GM12878 (cell line): ENCODE results near the gene PPIL6. TPM values are rescaled to one million over a fixed set of nuclear protein-coding genes. Genes with fewer than 3 reads are reported as not detected.

ENCODE experiments used
- ASH2L ChIP-seq: fragments of 300-600, 200-600 bp; sonication (generic); IDR thresholded peaks from 2 replicates; pipeline ENCODE4 v1.6.1; 2017; ENCODE audit warnings: low read depth, mild to moderate bottlenecking, borderline replicate concordance
- EGR1 ChIP-seq, 2 experiments: IDR thresholded peaks; 1 replicate in 1 of 2; 2 replicates in 1 of 2; pipeline ENCODE4 v1.6.1; 2011 to 2012; ENCODE audit warnings: low read depth in 2 of 2, low read length in 2 of 2, borderline replicate concordance in 1 of 2, mild to moderate bottlenecking in 1 of 2, moderate library complexity in 1 of 2
- FOXK2 ChIP-seq: fragments of 450-650 bp; IDR thresholded peaks from 2 replicates; pipeline ENCODE4 v1.6.1; 2017; ENCODE audit warnings: mild to moderate bottlenecking, moderate library complexity
- IRF4 ChIP-seq: IDR thresholded peaks from 2 replicates; pipeline ENCODE4 v1.6.1; 2011; ENCODE audit warnings: low read depth, low read length
- LARP7 ChIP-seq: fragments of 450-650 bp; IDR thresholded peaks from 2 replicates; pipeline ENCODE4 v1.6.1; 2017; ENCODE audit warnings: mild to moderate bottlenecking
- PAX5 ChIP-seq: IDR thresholded peaks from 2 replicates; pipeline ENCODE4 v1.6.1; 2011; ENCODE audit warnings: low read depth, low read length, borderline replicate concordance
- PAX8 ChIP-seq: fragments of 450-650 bp; IDR thresholded peaks from 2 replicates; pipeline ENCODE4 v1.6.1; 2017; ENCODE audit warnings: mild to moderate bottlenecking, moderate library complexity
- RCOR1 ChIP-seq: conservative IDR thresholded peaks from 2 replicates; pipeline ENCODE4 v1.6.1; 2012; ENCODE audit warnings: low read depth, low read length, improper control_type of control experiment
- STAT1 ChIP-seq: fragments of 450-650 bp; conservative IDR thresholded peaks from 2 replicates; pipeline ENCODE4 v1.6.1; 2014; ENCODE audit warnings: antibody characterized with exemption, mild to moderate bottlenecking
- SUPT20H ChIP-seq: IDR thresholded peaks from 2 replicates; pipeline ENCODE4 v1.6.1; 2011; ENCODE audit warnings: low read depth, mild to moderate bottlenecking, low read length, moderate library complexity, borderline replicate concordance; ENCODE audit not compliant: control insufficient read depth
- ZBED1 ChIP-seq: IDR thresholded peaks from 2 replicates; pipeline ENCODE4 v1.6.1; 2016; ENCODE audit warnings: borderline replicate concordance
- ZSCAN29 ChIP-seq: fragments of 450-650 bp; IDR thresholded peaks from 2 replicates; pipeline ENCODE4 v1.6.1; 2017; ENCODE audit warnings: mild to moderate bottlenecking, moderate library complexity
- ZZZ3 ChIP-seq: IDR thresholded peaks from 2 replicates; pipeline ENCODE4 v1.6.1; 2011; ENCODE audit warnings: low read depth; ENCODE audit not compliant: control insufficient read depth, insufficient read length
- polyA plus RNA-seq, 11 experiments: library from polyadenylated mRNA; depleted of rRNA in 4 of 11; unstranded in 6 of 11; stranded (reverse) in 5 of 11; fragments of >200 nt; fragmentation: Nextera tagmentation in 4 of 11; fragmentation: Illumina TruSeq in 1 of 11; extraction: Ambion mirVana in 4 of 11; extraction: Trizol in 1 of 11; gene quantifications; 1 replicate in 1 of 11; 2 replicates in 10 of 11; pipeline versions ENCODE4 v1.2.1 to v1.2.3, GENCODE V29; 2011 to 2016; ENCODE audit warnings: inconsistent platforms in 2 of 11, missing spikeins in 2 of 11, low read depth in 1 of 11
- total RNA-seq, 4 experiments: library from RNA; depleted of rRNA in 3 of 4; stranded (reverse); fragments of >200 nt in 3 of 4; fragmentation: Illumina TruSeq in 1 of 4; extraction: Trizol in 1 of 4; gene quantifications; 2 replicates each; pipeline versions ENCODE4 v1.2.1 to v1.2.3, GENCODE V29; 2013 to 2021
- TF ChIP-seq, protein P1 (sequence below), 3 experiments: IDR thresholded peaks in 2 of 3; conservative IDR thresholded peaks in 1 of 3; 2 replicates each; pipeline ENCODE4 v1.5.1; 2011; ENCODE audit warnings: low read depth in 3 of 3, low read length in 3 of 3, mild to moderate bottlenecking in 3 of 3, control low read depth in 2 of 3, moderate library complexity in 2 of 3, inconsistent platforms in 1 of 3, mixed read lengths in 1 of 3; ENCODE audit not compliant: control insufficient read depth in 2 of 3, insufficient read depth in 1 of 3; ENCODE audit errors: extremely low read depth in 1 of 3
- TF ChIP-seq, protein P2 (sequence below): fragments of 450-650 bp; formaldehyde crosslinking; IDR thresholded peaks from 2 replicates; pipeline ENCODE4 v1.4.0; 2022; ENCODE audit warnings: mild to moderate bottlenecking, moderate library complexity
- TF ChIP-seq, protein P3 (sequence below): fragments of 450-650 bp; IDR thresholded peaks from 2 replicates; pipeline ENCODE4 v1.6.1; 2017; ENCODE audit warnings: antibody characterized with exemption, mild to moderate bottlenecking, moderate library complexity
- TF ChIP-seq, protein P4 (sequence below): fragments of 450-650 bp; IDR thresholded peaks from 2 replicates; pipeline ENCODE4 v1.6.1; 2017; ENCODE audit warnings: mild to moderate bottlenecking, moderate library complexity

The PPIL6 gene
- total and polyA plus RNA-seq, 10 of the 15 experiments (the other 5 are each of a cell fraction or from before 2014, with no cell fraction given), result 0.01 to 0.26 (median 0.12) TPM; not detected in 5

DNA sequence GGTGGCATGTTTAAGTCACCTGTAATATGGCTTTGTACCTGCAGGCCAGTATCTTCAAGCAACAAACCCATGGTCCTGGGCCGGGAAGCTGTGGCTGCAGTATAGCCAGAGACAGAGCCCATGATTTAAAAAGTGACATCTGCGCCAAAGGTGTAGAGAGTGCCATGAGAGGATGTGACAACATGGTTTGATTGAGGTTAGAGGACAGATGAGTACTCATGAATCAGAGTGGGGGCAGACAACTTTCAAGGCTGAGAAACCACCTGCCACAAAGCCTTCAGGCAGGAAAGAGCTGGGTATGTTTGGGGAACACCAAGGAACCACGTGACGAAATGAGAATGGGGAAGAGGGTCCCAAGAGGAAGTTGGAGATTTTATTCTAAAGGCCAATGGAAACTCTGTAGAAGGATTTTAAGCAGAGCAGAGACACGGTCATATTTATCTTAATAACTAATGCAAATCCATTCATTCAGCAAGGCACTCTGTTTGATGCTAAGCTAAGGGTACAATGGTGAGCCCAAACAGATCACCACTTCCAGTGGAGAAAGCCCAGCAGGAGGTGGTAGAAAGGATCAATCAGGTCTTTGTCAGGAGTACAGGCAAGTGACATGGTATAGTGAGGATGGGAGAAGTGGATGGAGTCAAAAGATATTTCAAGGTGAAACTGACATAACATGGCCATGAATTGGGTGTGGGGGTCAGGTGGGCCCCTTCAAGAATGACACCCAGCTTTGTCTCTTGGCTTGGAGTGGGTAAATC, 18.5 kb upstream of the PPIL6 start (continued):
- TF ChIP-seq ZZZ3, result no peak
- TF ChIP-seq, protein P1, sequence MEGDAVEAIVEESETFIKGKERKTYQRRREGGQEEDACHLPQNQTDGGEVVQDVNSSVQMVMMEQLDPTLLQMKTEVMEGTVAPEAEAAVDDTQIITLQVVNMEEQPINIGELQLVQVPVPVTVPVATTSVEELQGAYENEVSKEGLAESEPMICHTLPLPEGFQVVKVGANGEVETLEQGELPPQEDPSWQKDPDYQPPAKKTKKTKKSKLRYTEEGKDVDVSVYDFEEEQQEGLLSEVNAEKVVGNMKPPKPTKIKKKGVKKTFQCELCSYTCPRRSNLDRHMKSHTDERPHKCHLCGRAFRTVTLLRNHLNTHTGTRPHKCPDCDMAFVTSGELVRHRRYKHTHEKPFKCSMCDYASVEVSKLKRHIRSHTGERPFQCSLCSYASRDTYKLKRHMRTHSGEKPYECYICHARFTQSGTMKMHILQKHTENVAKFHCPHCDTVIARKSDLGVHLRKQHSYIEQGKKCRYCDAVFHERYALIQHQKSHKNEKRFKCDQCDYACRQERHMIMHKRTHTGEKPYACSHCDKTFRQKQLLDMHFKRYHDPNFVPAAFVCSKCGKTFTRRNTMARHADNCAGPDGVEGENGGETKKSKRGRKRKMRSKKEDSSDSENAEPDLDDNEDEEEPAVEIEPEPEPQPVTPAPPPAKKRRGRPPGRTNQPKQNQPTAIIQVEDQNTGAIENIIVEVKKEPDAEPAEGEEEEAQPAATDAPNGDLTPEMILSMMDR (IDR thresholded peaks at IDR 0.05 in 2 of 3, conservative IDR thresholded peaks at IDR 0.05 in 1 of 3; ENCODE audit: control insufficient read depth in 2 of 3, extremely low read depth in 1 of 3, insufficient read depth in 1 of 3, low read depth in 3 of 3, low read length in 3 of 3), result no peak
- TF ChIP-seq FOXK2, result no peak
- no peak for TF ChIP-seq PAX8
- TF ChIP-seq RCOR1, result 0 out of 2 replicates have a peak, but pooled peaks have one; percentile 60
- TF ChIP-seq STAT1, result no peak
- TF ChIP-seq ZSCAN29, result no peak
- no peak for TF ChIP-seq ASH2L
- no peak for TF ChIP-seq PAX5
- no peak for TF ChIP-seq LARP7
- no peak for TF ChIP-seq EGR1 (IDR thresholded peaks at IDR 0.05; ENCODE audit: borderline replicate concordance in 1 of 2, low read depth in 2 of 2, low read length in 2 of 2)
- no peak for TF ChIP-seq SUPT20H
- TF ChIP-seq IRF4, result no peak
- TF ChIP-seq, protein P2, sequence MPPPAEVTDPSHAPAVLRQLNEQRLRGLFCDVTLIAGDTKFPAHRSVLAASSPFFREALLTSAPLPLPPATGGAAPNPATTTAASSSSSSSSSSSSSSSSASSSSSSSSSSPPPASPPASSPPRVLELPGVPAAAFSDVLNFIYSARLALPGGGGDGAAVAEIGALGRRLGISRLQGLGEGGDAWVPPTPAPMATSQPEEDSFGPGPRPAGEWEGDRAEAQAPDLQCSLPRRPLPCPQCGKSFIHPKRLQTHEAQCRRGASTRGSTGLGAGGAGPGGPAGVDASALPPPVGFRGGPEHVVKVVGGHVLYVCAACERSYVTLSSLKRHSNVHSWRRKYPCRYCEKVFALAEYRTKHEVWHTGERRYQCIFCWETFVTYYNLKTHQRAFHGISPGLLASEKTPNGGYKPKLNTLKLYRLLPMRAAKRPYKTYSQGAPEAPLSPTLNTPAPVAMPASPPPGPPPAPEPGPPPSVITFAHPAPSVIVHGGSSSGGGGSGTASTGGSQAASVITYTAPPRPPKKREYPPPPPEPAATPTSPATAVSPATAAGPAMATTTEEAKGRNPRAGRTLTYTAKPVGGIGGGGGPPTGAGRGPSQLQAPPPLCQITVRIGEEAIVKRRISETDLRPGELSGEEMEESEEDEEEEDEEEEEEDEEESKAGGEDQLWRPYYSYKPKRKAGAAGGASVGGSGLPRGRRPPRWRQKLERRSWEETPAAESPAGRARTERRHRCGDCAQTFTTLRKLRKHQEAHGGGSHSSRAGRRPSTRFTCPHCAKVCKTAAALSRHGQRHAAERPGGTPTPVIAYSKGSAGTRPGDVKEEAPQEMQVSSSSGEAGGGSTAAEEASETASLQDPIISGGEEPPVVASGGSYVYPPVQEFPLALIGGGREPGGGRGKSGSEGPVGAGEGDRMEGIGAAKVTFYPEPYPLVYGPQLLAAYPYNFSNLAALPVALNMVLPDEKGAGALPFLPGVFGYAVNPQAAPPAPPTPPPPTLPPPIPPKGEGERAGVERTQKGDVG (CRISPR knock-in tag), result no peak
- TF ChIP-seq, protein P3, sequence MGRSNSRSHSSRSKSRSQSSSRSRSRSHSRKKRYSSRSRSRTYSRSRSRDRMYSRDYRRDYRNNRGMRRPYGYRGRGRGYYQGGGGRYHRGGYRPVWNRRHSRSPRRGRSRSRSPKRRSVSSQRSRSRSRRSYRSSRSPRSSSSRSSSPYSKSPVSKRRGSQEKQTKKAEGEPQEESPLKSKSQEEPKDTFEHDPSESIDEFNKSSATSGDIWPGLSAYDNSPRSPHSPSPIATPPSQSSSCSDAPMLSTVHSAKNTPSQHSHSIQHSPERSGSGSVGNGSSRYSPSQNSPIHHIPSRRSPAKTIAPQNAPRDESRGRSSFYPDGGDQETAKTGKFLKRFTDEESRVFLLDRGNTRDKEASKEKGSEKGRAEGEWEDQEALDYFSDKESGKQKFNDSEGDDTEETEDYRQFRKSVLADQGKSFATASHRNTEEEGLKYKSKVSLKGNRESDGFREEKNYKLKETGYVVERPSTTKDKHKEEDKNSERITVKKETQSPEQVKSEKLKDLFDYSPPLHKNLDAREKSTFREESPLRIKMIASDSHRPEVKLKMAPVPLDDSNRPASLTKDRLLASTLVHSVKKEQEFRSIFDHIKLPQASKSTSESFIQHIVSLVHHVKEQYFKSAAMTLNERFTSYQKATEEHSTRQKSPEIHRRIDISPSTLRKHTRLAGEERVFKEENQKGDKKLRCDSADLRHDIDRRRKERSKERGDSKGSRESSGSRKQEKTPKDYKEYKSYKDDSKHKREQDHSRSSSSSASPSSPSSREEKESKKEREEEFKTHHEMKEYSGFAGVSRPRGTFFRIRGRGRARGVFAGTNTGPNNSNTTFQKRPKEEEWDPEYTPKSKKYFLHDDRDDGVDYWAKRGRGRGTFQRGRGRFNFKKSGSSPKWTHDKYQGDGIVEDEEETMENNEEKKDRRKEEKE, result no peak
- TF ChIP-seq ZBED1, result 0 out of 2 replicates have a peak, but pooled peaks have one; percentile 59
- TF ChIP-seq, protein P4, sequence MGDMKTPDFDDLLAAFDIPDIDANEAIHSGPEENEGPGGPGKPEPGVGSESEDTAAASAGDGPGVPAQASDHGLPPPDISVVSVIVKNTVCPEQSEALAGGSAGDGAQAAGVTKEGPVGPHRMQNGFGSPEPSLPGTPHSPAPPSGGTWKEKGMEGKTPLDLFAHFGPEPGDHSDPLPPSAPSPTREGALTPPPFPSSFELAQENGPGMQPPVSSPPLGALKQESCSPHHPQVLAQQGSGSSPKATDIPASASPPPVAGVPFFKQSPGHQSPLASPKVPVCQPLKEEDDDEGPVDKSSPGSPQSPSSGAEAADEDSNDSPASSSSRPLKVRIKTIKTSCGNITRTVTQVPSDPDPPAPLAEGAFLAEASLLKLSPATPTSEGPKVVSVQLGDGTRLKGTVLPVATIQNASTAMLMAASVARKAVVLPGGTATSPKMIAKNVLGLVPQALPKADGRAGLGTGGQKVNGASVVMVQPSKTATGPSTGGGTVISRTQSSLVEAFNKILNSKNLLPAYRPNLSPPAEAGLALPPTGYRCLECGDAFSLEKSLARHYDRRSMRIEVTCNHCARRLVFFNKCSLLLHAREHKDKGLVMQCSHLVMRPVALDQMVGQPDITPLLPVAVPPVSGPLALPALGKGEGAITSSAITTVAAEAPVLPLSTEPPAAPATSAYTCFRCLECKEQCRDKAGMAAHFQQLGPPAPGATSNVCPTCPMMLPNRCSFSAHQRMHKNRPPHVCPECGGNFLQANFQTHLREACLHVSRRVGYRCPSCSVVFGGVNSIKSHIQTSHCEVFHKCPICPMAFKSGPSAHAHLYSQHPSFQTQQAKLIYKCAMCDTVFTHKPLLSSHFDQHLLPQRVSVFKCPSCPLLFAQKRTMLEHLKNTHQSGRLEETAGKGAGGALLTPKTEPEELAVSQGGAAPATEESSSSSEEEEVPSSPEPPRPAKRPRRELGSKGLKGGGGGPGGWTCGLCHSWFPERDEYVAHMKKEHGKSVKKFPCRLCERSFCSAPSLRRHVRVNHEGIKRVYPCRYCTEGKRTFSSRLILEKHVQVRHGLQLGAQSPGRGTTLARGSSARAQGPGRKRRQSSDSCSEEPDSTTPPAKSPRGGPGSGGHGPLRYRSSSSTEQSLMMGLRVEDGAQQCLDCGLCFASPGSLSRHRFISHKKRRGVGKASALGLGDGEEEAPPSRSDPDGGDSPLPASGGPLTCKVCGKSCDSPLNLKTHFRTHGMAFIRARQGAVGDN, result peak; percentile 65
